ENCODE data around the gene SERPINC1.
"Not testable (repeated sequence)": the region's sequence is repeated elsewhere in the genome, so short reads cannot be mapped to it uniquely, and the experiment has no call there.

The SERPINC1 gene

GRCh38 chr1:173917149-173917548, at the start of gene SERPINC1:
TSS of gene SERPINC1 (minus strand) at chr1:173917327. CDS start at chr1:173917259, 68 bp downstream.
- no peak for DNase-seq

DNA sequence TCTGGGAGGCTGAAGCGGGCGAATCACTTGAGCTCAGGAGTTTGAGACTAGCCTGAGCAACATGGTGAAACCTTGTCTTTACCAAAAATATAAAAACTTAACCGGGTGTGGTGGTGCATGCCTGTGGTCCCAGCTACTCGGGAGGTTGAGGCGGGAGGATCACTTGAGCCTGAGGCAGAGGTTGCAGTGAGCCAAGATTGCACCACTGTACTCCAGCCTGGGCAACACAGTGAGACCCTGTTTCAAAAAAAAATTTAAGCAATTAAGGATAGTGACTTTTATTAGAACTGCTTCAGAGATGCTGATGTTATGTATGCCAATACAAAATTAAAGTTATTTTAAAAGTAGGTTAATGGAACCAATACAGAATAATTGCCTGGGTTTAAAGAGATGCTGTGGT, 48.8 kb upstream of the SERPINC1 start:
- DNase-seq = not testable (repeated sequence)

GRCh38 chr1:173963477-173963876, 46.4 kb upstream of the SERPINC1 start:
- no peak for DNase-seq

GRCh38 chr1:173960625-173961024, 43.5 kb upstream of the SERPINC1 start:
- no peak for DNase-seq

DNA sequence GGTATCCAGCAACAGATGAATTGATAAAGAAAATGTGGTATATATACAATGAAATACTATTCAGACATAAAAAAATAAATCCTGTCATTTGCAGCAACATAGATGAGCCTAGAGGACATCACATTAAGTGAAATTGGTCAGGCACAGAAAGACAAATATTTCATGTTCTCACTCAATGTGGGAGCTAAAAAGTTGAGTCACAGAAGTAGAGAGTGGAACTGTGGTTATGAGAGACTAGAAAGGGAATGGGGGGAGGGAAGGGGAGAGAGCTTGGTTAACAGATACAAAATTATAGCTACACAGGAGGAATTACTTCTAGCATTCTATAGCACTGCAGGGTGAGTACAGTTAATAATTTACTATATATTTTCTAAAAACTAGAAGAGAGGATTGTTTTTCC, 37.1 kb upstream of the SERPINC1 start:
- DNase-seq = no peak

GRCh38 chr1:173948594-173948993, 31.5 kb upstream of the SERPINC1 start:
- no peak for DNase-seq

DNA sequence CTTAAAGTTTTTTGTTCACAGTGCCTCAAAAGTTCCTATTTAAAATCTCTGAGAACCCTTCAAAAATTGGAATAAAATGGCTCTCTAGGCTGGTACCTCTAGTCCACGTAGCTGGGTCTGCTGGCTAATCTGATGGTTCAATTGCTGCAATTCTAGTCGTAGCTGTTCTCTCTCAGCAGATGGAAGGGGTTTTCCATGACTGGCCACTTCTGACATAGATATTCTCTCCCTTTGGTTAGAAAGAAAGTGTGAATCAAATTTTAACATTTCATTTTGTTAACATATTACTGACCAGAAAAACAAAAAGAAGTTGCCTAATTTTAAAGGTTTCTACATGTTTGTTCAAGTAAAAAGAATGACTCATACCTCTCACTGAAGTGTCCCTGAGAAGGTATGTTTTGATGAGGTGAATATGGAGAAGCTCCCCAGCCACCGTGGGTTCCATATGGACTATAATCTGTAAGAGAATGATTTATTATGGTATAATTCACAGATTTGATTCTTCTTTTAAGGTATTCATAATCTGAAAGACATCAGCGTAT, 29.3 kb upstream of the SERPINC1 start:
- DNase-seq = no peak

- no peak for DNase-seq
Observed at GRCh38 chr1:173937062-173937461, 19.9 kb upstream of the SERPINC1 start.

DNA sequence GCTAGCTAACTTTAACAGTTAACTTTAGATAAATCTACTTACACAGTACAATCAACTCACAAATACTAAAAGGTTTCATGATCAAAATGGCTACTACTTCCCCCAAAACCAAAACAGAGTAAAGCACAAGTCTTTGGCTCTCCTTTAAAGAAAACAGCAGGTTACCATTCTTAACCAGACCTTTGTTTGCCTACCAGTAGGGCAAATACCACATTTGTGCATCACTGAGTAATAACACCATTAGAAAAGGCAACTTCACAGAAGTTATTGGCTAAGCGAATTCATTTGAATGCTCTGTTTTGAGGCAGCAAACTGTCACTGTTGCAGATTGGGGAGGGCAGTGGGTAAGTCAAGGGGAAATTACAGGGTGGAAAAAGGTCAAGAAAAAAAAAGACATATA, 17.3 kb upstream of the SERPINC1 start:
- DNase-seq = no peak

- not testable (repeated sequence) for DNase-seq
Observed at GRCh38 chr1:173930541-173930940, 13.4 kb upstream of the SERPINC1 start.

DNA sequence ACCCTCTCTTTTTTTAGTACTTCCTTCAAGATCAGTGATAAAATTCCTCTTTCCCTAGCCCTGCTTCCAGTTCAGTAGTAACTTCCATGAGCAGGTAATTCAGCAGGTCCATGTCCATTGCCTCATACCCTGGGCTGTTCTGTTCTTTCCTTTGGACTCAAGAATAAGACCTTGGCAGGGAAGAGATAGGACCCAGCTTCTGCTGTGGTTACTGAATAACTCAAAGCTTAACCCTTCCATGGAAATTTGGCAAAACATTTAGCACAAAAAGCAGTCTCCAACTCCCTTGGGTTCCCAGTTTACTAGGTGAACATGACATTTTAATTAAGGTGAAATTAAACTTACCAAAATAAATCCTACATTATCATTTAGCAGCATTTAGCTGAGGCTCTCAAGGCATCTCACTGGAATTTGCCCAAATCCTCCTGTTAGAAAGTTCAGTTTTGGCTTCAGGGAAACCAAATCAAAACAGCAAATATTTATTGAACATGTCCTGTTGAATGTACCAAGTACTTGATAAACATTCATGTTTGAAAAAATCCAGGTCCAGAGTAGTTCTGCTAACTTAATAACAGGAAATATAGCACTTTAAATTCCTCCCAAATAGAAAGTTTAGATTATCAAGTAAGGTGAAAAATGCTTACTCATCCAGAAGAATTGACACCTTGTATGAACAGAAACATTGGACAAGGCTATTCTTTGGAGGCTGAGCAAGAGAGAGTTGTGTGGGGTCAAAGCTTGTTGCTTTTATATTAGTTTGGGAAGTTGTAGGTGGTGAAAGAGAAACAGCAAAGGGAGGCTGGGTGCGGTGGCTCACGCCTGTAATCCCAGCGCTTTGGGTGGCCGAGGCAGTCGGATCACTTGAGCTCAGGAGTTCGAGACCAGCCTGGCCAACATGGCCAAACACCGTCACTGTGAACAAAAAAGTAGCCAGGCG, 8.4 kb upstream of the SERPINC1 start:
- no peak for DNase-seq

- no peak for DNase-seq
Observed at GRCh38 chr1:173920861-173921260, 3.7 kb upstream of the SERPINC1 start.

GRCh38 chr1:173917635-173918493, 737 bp upstream of the SERPINC1 start:
- no peak for DNase-seq

DNA sequence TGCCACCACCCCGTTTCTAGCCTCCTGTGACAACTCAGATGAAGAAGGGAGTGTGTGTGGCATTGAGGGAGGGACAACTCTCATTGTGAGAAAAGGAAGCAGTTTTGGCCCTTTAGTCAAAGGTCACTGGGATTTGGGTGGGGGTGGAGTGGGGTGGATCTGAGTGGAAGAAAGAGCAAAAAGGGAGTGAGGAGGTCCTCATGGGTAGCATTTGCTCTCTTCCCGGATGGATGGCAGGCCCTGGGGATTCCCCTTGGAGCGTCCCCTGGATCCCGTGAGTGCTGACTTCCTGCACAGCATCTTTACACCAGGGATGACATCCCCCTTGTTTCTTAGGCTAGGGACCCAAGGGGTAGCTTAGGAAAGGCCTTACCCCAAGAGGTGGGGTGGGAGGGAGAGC, 460 bp downstream of the SERPINC1 start:
- no peak for DNase-seq

DNA sequence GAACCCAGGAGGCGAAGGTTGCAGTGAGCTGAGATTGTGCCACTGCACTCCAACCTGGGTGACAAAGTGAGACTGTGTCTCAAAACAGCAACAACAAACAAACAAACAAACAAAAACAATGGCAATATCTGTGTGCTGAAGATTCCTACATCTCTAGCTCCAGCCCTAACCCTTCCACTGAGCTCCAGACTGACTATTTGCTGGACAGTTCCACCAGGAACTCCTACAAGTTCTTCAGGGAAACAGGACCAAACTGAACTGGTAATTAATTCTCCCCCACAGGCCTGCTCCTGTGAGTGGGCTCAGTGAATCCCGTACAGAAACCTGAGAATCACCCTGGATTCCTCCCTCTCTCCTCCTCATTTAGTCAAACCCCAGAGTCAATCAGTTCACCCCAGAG, 1.5 kb downstream of the SERPINC1 start:
- no peak for DNase-seq

DNA sequence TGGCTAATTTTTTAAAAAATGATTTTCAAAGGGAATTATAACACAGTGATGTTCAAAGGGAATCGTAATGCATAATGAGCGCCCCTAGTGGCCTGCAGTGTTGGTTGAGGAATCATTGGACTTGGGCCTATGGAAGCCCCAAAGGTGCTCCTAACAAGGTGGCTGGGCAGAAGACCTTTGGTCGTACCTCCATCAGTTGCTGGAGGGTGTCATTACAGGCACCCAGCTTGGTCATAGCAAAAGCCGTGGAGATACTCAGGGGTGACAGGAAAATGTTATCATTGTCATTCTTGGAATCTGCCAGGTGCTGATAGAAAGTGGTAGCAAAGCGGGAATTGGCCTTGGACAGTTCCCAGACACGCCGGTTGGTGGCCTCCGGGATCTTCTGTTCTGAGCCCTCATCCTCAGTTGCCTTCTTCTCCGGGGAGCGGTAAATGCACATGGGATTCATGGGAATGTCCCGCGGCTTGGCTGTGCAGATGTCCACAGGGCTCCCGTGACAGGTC, 2.7 kb downstream of the SERPINC1 start:
- no peak for DNase-seq

DNA sequence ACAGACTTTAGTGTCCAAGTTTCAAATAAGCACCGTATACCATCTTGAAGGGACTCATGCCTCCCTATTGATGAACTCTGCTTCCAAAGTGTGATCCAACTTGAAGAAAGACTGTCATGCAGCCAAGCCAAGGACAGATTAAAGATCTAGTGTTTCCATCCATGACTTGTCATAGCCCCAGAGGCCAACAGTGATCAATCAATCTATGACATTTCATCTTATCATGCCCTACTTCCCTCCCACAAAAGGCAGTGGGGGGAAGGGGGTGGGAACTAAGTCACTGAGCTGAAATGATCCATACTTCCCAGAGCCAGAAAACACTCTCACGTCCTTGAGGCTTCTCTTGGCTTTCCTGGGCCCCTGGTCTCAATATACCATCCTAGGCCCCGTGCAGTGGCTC, 4.0 kb downstream of the SERPINC1 start:
- DNase-seq = no peak

GRCh38 chr1:173903827-173904531, 13.1 kb downstream of the SERPINC1 start:
- no peak for DNase-seq

DNA sequence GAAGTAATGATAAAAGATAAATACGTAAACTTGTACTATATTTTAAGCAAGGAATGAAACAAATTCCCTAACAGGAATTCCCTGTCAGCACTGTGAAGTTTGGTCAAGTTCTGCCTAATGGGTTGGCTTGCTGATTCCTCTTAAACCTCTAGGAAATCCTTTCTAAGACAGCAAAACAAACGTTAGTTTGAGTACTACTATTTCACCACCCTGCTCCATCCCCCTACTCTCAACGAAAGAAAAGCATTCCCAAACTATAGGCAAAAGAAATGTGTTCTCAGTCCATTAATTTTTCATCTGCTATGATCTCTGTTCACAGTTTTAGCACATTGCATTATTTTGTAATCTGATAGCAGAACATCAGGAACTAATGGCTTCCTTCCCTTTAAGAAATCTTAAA, 16.1 kb downstream of the SERPINC1 start:
- DNase-seq = no peak

DNA sequence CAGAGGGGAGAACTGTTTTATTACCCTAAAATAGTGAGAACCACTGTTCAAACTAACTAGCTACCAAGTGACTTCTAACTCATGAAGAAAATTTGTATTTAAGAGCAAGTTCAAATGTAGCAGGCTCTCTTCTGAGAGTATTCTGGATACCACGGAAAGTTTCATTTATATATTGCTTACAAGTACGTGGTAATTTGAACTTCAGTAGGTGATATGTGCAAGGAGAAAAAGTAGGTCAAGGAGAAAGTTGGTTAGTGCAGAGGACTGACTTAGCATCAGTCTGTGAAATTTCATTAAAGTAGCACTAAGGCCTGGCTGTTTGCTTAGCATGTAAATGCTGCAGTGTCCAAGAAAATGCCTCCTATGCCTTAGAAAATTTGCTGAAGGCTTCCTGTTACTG, 16.7 kb downstream of the SERPINC1 start:
- DNase-seq = no peak

DNA sequence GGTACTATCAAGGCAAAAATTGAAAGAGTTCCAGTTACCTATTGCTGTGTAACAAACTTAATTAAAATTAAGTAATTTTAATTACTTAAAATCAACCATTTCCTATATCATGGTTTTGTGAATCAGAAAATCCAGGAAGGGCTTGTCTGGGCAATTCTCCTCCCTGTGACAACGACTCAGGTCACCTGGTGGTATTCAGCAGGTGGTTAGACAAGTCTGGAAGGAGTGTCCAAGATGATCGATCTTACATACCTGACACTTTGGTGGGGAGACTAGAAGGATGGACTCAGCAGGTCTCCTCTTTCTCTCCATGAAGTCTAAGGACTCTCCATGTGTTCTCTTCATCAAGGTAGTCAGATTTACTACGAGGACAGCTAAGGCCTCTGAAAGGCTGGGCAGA, 22.9 kb downstream of the SERPINC1 start:
- no peak for DNase-seq

DNA sequence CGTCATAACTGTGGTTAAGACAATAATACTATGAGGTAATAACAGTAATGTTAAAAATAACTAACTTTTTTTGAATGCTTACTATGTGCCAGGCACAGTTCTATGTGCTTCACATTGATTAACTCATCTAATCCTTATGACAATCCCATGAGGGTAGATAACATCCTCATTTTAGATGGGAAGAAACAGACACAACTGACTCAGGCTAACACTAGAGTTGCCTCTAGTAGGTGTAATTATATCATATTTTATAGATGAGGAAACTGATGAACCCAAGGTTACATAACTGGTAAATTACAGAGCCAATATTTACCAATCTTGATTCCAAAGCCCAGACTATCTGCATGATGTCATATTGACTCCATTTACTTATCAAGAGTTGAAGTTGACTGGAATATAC, 23.5 kb downstream of the SERPINC1 start:
- no peak for DNase-seq

DNA sequence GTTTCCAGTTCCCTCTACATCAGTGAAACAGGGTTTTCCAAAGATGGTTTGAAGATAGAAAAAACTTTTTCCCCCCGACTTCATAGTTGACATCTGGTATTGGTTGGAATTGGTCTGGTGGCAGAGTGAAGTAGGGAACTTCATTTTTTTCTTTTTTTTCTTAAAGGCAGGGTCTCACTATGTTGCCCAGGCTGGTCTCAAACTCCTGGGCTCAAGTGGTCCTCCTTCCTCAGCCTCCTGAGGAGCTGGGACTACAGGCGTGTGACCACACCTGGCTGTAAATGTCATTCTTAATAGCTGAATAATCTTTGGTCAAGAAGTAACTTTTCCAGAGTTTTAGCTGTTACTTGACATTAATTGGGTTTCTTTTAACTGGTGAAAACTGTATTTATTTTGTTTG, 27.2 kb downstream of the SERPINC1 start:
- DNase-seq = no peak

All from activated CD4-positive, CD25-positive, alpha-beta regulatory T cell treated with anti-CD3 and anti-CD28 coated beads, Interleukin-2, amount 50 U/mL, for 72 hours (primary cell).